GM12878 (cell line): Measurements from ENCODE around the gene FRMD5. TPM values are rescaled to one million over a fixed set of nuclear protein-coding genes. Genes with fewer than 3 reads are reported as not detected.

Experiments
- ATAC-seq: fragments of 200-7000 bp; cut with Tn5 transposase; 3 replicates; pipeline ENCODE4 v1.9.1; 2020; ENCODE audit warnings: mild to moderate bottlenecking, moderate library complexity
- BruUV-seq: library from RNA; stranded (reverse); fragments of 400-500 nt; replicated peaks from 2 replicates; lab custom pipeline; 2021; lab: Mats Ljungman, UMichigan
- CTCF ChIA-PET: fragments of 300-600 bp; sonication (Branson Sonifier 250); formaldehyde crosslinking; extraction: SDS; loops from one replicate; lab custom pipeline; 2021; ENCODE audit warnings: inconsistent platforms; lab: Yijun Ruan, JAX
- POLR2A ChIA-PET: fragments of 350-600 bp; formaldehyde crosslinking; extraction: SDS; loops from one replicate; lab custom pipeline; 2021; ENCODE audit warnings: inconsistent platforms; lab: Charles Lee
- RAD21 ChIA-PET: fragments of 300-600 bp; sonication (Branson Sonifier 250); formaldehyde crosslinking; loops from one replicate; lab custom pipeline; 2023; ENCODE audit warnings: antibody characterized with exemption; ENCODE audit not compliant: unreplicated experiment; lab: Charles Lee
- SMC1A ChIA-PET: fragments of 300-600 bp; sonication (Branson Sonifier 250); formaldehyde crosslinking; loops from one replicate; lab custom pipeline; 2023; ENCODE audit not compliant: unreplicated experiment, uncharacterized antibody; lab: Charles Lee
- DNase-seq: peaks from one replicate; pipeline ENCODE4 v3.0.0-alpha.2; 2011; ENCODE audit warnings: low read depth, low spot score
- FAIRE-seq: peaks from 3 replicates; lab custom pipeline; 2011; peaks lifted over from hg19 to GRCh38; lab: Jason Lieb, UNC
- H2AFZ ChIP-seq: 2 replicates; pipeline ENCODE4 v1.6.0; 2011; ENCODE audit warnings: low read depth, low read length, control low read depth; ENCODE audit not compliant: control insufficient read depth
- H3K27ac ChIP-seq: 2 replicates; pipeline ENCODE4 v1.5.1; 2011; ENCODE audit warnings: control low read depth; ENCODE audit not compliant: control insufficient read depth, insufficient read depth
- H3K27me3 ChIP-seq, 2 experiments: replicated peaks in 1 of 2; 2 replicates each; pipeline versions ENCODE4 v1.6.0 to v1.6.1; 2011; ENCODE audit warnings: low read length in 1 of 2; ENCODE audit not compliant: control insufficient read depth in 2 of 2, insufficient read depth in 2 of 2
- H3K36me3 ChIP-seq, 2 experiments: 2 replicates each; pipeline ENCODE4 v1.5.1; 2011; ENCODE audit warnings: low read length in 1 of 2; ENCODE audit not compliant: control insufficient read depth in 2 of 2, insufficient read depth in 2 of 2
- H3K4me1 ChIP-seq: 2 replicates; pipeline ENCODE4 v1.6.1; 2011; ENCODE audit warnings: mild to moderate bottlenecking, low read length, moderate library complexity, mixed read lengths; ENCODE audit not compliant: control insufficient read depth, insufficient read depth
- H3K4me2 ChIP-seq: 2 replicates; pipeline ENCODE4 v1.6.0; 2011; ENCODE audit warnings: control low read depth; ENCODE audit not compliant: control insufficient read depth, insufficient read depth
- H3K4me3 ChIP-seq: fragments of 200-600 bp; sonication (generic); 2 replicates; pipeline ENCODE4 v1.5.1; 2016
- H3K79me2 ChIP-seq: 2 replicates; pipeline ENCODE4 v1.6.0; 2011; ENCODE audit warnings: low read length; ENCODE audit not compliant: control insufficient read depth, insufficient read depth
- H3K9ac ChIP-seq: 2 replicates; pipeline ENCODE4 v1.8.0; 2011; ENCODE audit warnings: low read length, control low read depth, mixed read lengths; ENCODE audit not compliant: control insufficient read depth, insufficient read depth
- H3K9me3 ChIP-seq: replicated peaks from 3 replicates; pipeline ENCODE4 v1.5.1; 2011; ENCODE audit warnings: mild to moderate bottlenecking, low read length; ENCODE audit not compliant: control insufficient read depth, insufficient read depth
- H4K20me1 ChIP-seq: 2 replicates; pipeline ENCODE4 v1.6.0; 2011; ENCODE audit not compliant: control insufficient read depth, insufficient read depth
- E2F8 ChIP-seq: fragments of 450-650 bp; IDR thresholded peaks from 2 replicates; pipeline ENCODE4 v1.6.1; 2018; ENCODE audit warnings: mild to moderate bottlenecking, low read depth, moderate library complexity; ENCODE audit not compliant: partially characterized antibody
- FOXK2 ChIP-seq: fragments of 450-650 bp; IDR thresholded peaks from 2 replicates; pipeline ENCODE4 v1.6.1; 2017; ENCODE audit warnings: mild to moderate bottlenecking, moderate library complexity
- KLF5 ChIP-seq: fragments of 450-650 bp; IDR thresholded peaks from 2 replicates; pipeline ENCODE4 v1.6.1; 2014; ENCODE audit warnings: mild to moderate bottlenecking; ENCODE audit not compliant: partially characterized antibody
- NR2F1 ChIP-seq: fragments of 450-650 bp; conservative IDR thresholded peaks from 2 replicates; pipeline ENCODE4 v1.6.1; 2017; ENCODE audit warnings: mild to moderate bottlenecking
- POLR2AphosphoS5 ChIP-seq: IDR thresholded peaks from 2 replicates; pipeline ENCODE4 v1.6.1; 2011; ENCODE audit warnings: mild to moderate bottlenecking, low read length, inconsistent platforms
- RB1 ChIP-seq: fragments of 450-650 bp; formaldehyde crosslinking; IDR thresholded peaks from 2 replicates; pipeline ENCODE4 v1.6.1; 2017; ENCODE audit warnings: mild to moderate bottlenecking, borderline replicate concordance
- SIN3A ChIP-seq: IDR thresholded peaks from 2 replicates; pipeline ENCODE4 v1.6.1; 2012; ENCODE audit warnings: low read depth, low read length, improper control_type of control experiment
- YY1 ChIP-seq: IDR thresholded peaks from 2 replicates; pipeline ENCODE4 v1.6.1; 2011; ENCODE audit warnings: low read depth, mild to moderate bottlenecking, low read length
- ZBED1 ChIP-seq: IDR thresholded peaks from 2 replicates; pipeline ENCODE4 v1.6.1; 2016; ENCODE audit warnings: borderline replicate concordance
- ZSCAN29 ChIP-seq: fragments of 450-650 bp; IDR thresholded peaks from 2 replicates; pipeline ENCODE4 v1.6.1; 2017; ENCODE audit warnings: mild to moderate bottlenecking, moderate library complexity
- WGBS: methylation state at CpG from one replicate; pipeline ENCODE4 v1.1.6; 2016; ENCODE audit warnings: low lambda C conversion rate; ENCODE audit not compliant: insufficient replicate concordance, insufficient coverage; ENCODE audit errors: missing lambda C conversion rate; 5-methylcytosine and 5-hydroxymethylcytosine counted together
- in situ Hi-C: fragments of 300-500 bp; cut with MboI; formaldehyde crosslinking; loops from 9 replicates; pipeline ENCODE4 v1.14.3; 2018; ENCODE audit warnings: mixed read lengths
- intact Hi-C: fragments of 100-400 bp; cut with micrococcal nuclease; formaldehyde crosslinking; loops from one replicate; pipeline ENCODE4 v1.14.2; 2022; ENCODE audit not compliant: unreplicated experiment
- polyA plus RNA-seq, 11 experiments: library from polyadenylated mRNA; depleted of rRNA in 4 of 11; unstranded in 6 of 11; stranded (reverse) in 5 of 11; fragments of >200 nt; fragmentation: Nextera tagmentation in 4 of 11; fragmentation: Illumina TruSeq in 1 of 11; extraction: Ambion mirVana in 4 of 11; extraction: Trizol in 1 of 11; gene quantifications; 1 replicate in 1 of 11; 2 replicates in 10 of 11; pipeline versions ENCODE4 v1.2.1 to v1.2.3, GENCODE V29; 2011 to 2016; ENCODE audit warnings: inconsistent platforms in 2 of 11, missing spikeins in 2 of 11, low read depth in 1 of 11
- total RNA-seq, 4 experiments: library from RNA; depleted of rRNA in 3 of 4; stranded (reverse); fragments of >200 nt in 3 of 4; fragmentation: Illumina TruSeq in 1 of 4; extraction: Trizol in 1 of 4; gene quantifications; 2 replicates each; pipeline versions ENCODE4 v1.2.1 to v1.2.3, GENCODE V29; 2013 to 2021

The FRMD5 gene
- total and polyA plus RNA-seq, 10 of the 15 experiments (the other 5 are each of a cell fraction or from before 2014, with no cell fraction given), result 0.26 to 6.4 (median 0.68) TPM; not detected in 1

DNA sequence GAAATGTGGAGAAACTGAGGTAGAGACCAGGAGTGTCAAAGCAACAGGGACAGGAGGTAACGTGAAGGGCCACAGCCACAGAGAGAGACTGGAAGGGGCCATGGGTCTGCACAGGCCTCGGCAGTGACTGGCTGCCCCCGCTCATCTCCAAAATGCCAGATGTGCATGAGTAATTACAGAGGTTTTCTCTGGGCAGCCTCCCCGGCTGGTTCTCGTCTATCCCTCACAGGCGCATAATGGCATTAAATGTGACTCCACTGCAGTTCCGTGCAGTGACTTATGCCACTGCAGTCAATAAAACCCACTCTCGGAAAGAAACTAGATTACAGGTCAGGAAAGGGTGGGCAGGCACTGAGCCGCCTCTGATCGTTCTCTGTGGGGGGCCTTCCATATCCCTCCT, 293.6 kb downstream of the FRMD5 start:
- SMC1A ChIA-PET, result interaction anchor here (1.0 to 1.4 kb wide), 2 partner anchors 145 to 170 kb away, joined by 3 to 7 read pairs; no protein-coding TSS in a partner anchor
- in situ Hi-C loops, result loop anchor here (5.0 kb wide), 2 partner anchors 166 to 316 kb away; no protein-coding TSS in a partner anchor
- BruUV-seq, result no TSS peak
- no peak overlapping the region for H3K9ac ChIP-seq
- ATAC-seq (no peak), DNase-seq (no peak), FAIRE-seq (no peak)
- no peaks in the 10 kb centered on the region for H3K36me3 ChIP-seq
- no peaks in the 10 kb centered on the region for H4K20me1 ChIP-seq
- POLR2A ChIA-PET, result no interaction called here
- H3K4me2 ChIP-seq, result no peak overlapping the region
- TF ChIP-seq RB1 (no peak), KLF5 (no peak), E2F8 (no peak), POLR2AphosphoS5 (no peak), SIN3A (no peak), ZSCAN29 (no peak), NR2F1 (no peak), YY1 (no peak), ZBED1 (no peak), FOXK2 (no peak)
- no peak overlapping the region for H3K27ac ChIP-seq
- intact Hi-C loops, result loop anchor here (5.0 kb wide), 1 partner anchor 316 kb away; no protein-coding TSS in a partner anchor
- H3K4me3 ChIP-seq, result no peak overlapping the region
- H3K4me1 ChIP-seq, result no peaks in the 10 kb centered on the region
- H3K27me3 ChIP-seq, result no peaks in the 10 kb centered on the region
- RAD21 ChIA-PET, result no interaction called here
- CTCF ChIA-PET, result interaction anchor here (3.1 to 6.2 kb wide), 2 partner anchors 164 to 169 kb away, joined by 26 to 115 read pairs; no protein-coding TSS in a partner anchor
- H3K79me2 ChIP-seq, result no peaks in the 10 kb centered on the region
- 88% methylated on average over 10 of the region's 10 CpGs for WGBS
- no peak overlapping the region for H2AFZ ChIP-seq
- no peaks in the 10 kb centered on the region for H3K9me3 ChIP-seq
